ENCODE measurements around the gene STT3B.

GRCh38 chr3:31661993-31662670 lies 129.4 kb downstream of the STT3B start:
- TF ChIP-seq POLR2A (IDR thresholded peaks at IDR 0.05) (no peak), CTCF (IDR thresholded peaks at IDR 0.05 in 4 of 5, conservative IDR thresholded peaks at IDR 0.05 in 1 of 5) (no peak)
